Midbrain (tissue), 1 donor: ENCODE results near the gene JTB.

Experiments
- DNase-seq: peaks from one replicate; lab custom pipeline; 2025; lab: John Stamatoyannopoulos, UW

JTB gene

DNA sequence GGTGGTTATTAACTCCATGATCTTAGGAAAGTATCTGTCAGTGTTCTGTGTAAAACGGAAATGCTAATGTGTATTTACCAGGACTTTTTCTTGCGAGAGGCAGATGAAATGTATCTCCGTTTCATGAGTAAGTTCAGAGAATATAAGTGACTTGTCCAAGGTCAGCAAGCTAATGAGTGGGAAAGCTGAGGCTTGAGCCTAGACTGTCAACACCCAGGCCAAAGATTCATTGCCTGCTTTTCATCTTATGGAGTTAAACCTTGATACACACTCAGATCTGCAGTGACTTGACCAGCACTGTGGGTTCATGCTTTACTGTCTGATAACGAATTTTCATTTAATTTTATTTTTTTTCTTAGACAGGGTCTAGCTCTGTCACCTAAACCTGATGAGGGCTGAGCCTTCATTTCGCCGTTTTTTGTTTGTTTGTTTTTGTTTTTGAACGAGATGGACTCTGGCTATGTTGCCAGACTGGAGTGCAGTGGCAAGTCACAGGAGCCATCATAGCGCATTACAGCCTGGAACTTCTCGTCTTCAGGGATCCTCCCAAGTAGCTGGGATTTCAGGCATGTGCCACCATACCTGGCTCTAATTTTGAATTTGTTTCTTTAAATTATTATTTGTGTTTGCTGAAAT lies 918 bp upstream of the JTB start:
- DNase-seq = peak; percentile 24

DNA sequence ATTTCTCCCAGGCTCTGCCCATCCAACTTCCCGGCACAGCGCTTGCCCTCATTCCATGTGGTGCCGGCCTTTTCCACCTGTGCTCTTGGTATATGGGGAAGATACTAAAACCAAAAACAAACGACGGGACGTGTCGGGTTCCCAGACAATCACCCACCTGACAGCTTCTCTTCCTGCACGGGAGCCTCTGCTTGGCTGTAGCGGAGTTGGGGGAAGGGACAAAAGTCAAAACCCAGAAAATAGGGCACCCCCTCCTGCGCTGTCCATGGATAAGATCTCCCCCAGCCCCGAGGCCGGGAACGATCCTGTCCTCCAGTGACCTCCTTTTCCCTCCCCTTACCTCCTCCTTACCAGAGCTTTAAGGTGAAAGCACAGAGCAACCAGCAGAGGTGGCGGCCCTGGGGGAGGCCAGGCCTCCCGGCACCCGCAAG lies 640 bp downstream of the JTB start:
- no peak for DNase-seq

DNA sequence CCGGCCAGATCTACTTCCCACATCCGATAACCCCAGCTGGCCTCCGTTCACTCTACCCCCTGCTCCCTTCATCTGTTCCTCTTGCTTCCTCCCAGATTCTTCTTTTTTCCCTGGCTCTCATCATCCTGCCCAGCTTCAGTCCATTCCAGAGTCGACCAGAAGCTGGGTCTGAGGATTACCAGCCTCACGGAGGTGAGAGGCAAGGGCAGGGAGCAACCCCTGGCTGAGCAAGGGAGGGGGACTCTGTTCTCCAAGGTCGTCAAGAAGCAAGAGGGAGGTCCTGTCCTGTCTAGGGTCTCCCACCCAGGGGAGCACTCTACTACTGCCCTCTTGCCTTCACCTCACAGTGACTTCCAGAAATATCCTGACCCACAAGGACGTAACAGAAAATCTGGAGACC lies 3.9 kb downstream of the JTB start:
- DNase-seq = no peak

DNA sequence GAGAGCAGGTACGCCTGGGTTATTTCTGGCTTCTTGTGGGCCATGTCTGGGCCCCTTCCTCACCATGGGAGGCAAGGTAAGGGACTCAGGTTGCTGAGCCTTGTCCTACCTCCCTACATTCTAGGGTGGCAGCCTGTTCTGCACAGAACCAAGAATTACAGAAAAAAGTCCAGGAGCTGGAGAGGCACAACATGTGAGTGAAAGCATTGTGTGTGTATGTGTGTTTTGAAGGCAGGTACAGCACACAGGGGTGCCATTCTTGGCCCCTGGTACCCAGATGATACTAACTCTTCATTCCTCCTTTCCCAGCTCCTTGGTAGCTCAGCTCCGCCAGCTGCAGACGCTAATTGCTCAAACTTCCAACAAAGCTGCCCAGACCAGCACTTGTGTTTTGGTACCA lies 4.4 kb downstream of the JTB start:
- DNase-seq = no peak

DNA sequence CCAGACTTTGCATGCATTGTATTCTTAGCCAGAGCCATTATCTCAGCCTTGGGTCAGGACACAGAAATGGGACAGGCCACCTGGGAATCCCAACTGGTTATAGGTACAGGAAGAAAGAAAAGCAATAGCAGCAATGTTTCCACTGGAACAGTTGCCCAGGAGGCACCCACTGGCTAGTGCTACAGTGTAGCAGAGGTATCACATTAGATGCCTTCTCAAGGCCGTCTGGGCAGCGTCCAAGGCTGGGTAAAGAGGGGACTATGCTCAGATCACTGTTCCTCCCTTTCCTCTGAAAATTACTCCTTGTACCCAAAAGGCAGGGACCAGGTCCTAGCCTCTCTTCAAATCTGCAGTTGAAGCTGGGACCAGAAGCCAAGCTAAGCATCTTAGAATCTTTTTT lies 7.1 kb downstream of the JTB start:
- no peak for DNase-seq

DNA sequence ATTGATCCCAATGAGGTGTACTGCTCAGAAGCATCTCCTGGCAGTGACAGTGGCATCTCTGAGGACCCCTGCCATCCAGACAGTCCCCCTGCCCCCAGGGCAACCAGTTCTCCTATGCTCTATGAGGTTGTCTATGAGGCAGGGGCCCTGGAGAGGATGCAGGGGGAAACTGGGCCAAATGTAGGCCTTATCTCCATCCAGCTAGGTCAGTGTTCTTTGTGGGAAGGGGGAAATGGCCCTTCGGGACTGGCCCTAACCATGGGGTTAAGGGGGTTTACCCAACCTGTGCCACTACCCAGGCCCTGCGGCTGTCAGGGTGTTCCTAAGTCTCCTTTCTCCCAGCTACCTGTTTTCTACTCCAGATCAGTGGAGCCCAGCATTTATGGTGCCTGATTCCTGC lies 8.5 kb downstream of the JTB start:
- DNase-seq = no peak

DNA sequence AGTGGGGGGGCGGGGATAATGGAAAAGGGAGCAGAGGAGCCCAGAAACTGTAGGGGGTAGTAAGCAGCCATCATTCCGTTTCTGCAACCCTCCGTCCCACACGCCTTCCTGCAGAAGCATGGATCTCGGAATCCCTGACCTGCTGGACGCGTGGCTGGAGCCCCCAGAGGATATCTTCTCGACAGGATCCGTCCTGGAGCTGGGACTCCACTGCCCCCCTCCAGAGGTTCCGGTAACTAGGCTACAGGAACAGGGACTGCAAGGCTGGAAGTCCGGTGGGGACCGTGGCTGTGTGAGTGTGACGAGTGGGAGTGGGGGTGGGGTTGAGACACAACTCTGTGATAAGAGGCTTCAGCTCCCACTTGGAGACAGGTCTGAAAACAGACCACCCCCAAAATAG lies 9.1 kb downstream of the JTB start:
- no peak for DNase-seq

DNA sequence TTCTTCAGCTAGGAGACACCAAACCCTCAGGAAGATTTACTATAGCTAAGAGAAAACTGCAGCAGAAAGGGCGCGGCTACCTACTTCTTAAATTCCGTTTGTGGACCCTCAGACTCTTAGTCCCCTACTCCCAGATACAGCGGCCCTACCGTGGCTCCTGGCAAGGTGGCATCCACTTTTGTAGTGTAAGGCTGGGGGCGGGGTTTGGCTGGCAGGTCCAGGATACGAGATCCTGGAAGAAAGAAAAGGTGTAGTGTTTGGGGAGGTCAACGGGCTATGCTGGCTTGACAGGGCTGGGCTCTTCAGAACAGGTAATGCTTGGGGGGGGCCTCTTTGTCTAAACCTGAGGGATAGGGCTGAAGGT lies 9.5 kb downstream of the JTB start:
- no peak for DNase-seq

DNA sequence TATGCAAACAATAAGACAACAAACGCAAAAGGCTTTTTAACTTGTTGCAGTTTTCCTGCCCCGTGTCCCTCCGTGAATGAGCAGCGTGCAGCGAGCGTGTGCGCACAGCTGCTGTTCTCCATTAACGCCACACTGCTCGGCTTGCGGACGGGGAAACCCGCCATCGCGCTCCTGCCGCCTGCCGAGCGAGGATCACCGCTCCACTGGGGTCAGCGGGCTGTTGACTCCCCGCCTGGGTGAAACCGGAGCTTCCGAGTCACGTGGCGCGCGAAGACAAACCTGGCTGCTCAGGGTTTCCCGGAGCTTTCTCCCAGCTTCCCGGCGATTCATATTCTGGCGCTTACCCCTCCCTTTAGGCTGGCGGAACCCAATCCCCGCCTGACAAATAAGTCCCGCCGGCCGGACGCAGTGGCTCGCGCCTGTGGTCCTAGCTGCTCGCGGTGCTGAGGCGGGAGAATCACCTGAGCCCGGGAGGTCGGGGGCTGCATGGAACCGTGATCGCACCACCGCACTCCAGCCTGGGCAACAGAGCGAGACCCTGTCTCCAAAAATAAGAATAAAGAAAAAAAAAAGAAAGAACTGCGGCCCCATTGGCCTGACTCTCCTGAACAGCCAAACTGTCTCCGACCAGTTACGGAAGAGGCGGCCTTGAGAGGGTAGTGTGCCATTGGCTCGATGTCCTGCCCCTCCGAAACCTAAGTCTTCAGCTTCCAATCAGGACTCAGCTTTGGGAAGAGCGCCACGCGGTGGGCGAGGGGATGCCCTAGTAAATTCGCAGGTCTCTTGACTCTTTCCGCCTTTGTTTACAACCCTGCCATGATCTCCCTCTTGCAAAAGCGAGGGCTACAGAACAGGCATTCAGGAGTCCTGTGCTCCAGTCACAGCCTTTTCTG lies 10.1 kb downstream of the JTB start, which contains the start of gene CREB3L4:
TSS of gene CREB3L4 (plus strand) at position 796 of the 893 bp plus-strand sequence. CDS start 624 bp downstream, outside the sequence.
- peak; percentile 97 for DNase-seq

DNA sequence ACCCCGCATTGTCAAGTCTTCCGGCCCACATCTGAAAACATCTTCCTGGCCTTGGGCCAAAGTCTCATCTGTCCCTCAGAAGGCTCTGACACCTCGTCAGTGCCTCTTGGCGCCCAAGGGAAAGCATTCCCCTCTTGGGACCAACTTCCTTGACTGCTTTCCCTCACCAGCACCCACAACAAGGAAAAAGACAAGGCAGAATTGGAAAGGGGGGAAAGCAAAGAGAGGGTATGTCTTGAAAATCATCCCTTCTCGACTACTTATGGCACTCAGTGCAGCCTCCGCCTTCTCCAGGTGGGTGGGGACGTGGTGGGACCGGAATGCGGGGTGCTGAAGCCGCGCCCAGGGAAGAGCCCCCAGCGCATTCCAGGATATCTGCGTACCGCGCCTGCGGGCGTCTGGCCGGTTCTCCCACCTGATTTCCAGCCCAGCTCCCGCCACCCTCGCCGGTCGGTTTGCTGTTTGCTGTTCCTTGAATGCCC lies 13.6 kb downstream of the JTB start:
- peak; percentile 38 for DNase-seq

DNA sequence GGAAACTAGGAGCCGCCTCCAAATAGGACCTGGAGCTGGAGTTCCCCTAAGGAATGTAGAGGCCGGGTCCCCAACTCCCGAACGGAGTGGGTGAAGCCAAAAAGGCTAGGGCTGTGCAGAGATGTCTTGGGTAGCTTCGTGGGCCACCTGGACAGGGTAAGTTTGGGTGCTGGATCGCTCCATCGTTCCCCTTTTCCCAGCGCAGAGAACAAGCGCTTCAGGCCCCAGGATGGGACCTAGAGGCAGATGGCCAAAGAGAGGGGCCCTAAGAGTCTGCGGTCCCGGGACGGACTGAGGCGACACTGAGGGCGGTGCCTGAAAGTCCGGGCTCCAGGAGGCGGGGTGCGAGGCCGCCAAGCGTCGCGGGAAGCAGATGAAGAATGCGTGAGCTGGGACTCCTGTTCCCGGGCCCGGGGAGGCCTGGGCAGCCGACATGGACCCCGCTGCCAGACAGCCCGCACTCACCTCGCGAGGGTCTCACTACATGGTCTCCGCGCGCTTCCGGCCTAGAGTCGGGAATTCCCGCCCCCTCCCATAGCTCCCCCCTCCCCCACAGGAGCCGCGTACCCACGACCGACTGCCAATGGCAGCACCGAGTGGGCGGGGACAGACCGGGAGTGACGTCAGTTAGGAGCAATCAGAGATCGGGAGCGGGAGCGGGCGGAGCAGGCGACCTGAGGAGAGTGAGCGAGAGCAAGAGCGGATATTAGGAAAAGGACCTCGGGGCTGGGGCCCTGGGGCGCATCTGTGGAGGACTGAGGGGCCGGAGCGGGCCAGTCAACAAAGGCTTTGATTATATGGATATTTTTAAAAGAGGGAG lies 14.2 kb downstream of the JTB start, which contains the start of gene SLC39A1:
TSS of gene SLC39A1 (minus strand) at position 508 of the 820 bp plus-strand sequence. CDS start 822 bp downstream, outside the sequence.
- peak; percentile 97 for DNase-seq

DNA sequence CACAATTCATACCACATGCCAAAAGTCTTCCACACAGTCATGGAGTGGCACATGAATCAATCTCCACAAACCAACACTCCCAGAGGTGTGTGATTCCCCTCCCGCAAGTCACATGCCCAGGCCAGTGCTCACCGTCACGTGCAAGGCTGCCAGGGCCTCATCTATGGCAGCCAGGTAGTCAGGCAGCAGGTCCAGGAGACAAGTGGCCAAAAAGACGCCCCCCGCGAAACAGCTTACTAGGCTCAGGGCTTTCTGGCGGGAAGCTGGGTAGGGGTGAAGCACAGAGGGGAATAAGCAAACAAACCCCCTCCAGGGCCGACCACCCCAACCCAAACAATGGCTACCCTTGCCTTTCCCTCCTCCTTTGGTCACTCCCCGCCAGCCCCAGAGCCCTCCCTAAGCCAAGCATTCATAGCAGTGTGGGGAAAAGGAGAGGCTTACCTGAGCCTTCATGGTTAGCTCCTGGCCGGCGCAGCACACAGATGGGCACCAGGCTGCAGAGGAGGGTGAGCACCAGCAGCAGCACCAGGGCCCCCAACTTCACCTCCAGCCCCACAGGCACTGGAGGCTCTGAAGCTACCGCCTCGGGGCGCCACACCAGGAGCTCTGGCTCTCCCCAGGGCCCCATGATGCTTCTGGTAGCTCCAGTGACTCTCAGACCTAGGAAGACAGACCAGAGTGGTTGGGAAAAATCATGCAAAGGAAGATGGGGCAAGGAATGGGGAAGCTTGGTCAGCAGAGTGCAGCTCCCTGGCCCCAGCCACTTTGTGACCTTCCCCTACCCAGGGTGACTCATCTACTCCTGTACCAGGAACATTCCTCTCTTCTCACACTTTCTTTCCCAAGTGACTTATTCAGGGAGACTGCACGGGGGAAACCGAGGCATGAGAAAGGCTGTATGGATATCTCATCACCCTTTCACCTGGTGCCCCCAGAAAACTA lies 15.1 kb downstream of the JTB start:
- DNase-seq = no peak

DNA sequence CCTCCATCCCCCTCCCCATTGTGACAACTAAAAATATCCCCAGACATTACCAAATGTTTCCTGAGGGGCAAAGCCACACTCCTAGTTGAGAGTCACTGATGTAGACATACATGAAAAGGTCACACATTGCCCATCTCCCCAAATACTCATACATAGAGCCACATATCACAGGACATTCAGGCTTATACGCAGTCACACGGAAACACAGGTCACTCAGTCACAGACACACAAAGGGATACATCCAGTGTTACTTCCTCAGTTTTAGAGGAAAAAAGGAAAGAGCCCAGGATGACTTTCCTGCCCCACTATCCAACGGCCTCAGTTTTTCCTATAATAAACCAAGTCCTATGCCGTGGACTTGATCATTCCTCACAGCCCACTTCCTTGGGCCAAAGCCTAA lies 16.1 kb downstream of the JTB start:
- DNase-seq = no peak

DNA sequence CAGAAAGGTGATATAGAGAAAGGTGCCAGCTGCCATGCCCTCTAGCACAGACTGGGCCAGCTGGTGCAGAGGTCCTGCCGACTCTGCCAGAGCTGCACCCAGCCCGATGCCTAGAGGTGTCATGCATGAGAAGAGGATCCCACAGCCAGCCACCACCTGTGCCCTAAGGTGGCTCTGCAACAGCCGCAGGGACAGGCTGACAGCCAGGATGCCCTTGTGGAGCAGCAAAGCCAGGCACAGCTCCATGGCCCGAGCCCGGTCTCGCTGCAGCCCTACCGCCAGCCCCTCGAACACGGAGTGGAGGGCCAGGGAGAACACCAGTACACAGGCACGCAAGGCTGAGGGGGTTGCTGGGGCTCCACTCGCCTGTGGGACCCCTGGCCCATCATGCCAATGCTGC lies 17.3 kb downstream of the JTB start:
- no peak for DNase-seq

DNA sequence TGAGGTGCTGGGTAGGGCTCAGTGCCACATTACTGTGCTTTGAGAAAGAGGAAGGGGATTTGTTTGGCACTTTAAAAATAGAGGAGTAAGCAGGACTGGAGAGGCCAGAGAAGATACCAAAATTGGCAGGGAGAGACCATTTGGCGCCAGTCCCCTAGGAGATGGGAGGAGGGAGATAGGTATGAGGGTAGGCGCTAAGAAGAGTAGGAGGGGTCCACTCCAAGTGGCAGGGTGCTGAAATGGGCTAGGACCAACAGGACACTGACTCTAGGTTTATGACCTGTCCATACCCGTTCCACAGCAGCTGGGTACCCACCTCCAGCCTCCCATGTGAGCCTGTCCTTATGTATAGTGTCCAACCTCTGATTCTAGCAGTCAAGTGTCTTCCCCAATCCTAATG lies 18.0 kb downstream of the JTB start:
- no peak for DNase-seq

DNA sequence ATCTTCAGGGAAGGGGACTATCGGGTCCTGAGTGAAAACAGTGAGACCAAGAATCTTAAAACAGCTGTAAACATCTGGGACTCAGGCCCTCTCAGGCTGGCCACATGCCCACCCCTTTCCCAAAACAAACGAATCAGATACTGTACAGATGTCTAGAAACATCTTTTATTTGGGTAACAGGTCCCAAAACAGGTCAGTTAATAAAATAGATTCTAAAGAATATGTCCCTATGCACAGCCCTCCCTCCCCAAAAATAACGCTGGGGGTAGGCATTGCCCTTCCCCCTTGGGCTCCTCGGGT lies 18.6 kb downstream of the JTB start:
- DNase-seq = no peak

DNA sequence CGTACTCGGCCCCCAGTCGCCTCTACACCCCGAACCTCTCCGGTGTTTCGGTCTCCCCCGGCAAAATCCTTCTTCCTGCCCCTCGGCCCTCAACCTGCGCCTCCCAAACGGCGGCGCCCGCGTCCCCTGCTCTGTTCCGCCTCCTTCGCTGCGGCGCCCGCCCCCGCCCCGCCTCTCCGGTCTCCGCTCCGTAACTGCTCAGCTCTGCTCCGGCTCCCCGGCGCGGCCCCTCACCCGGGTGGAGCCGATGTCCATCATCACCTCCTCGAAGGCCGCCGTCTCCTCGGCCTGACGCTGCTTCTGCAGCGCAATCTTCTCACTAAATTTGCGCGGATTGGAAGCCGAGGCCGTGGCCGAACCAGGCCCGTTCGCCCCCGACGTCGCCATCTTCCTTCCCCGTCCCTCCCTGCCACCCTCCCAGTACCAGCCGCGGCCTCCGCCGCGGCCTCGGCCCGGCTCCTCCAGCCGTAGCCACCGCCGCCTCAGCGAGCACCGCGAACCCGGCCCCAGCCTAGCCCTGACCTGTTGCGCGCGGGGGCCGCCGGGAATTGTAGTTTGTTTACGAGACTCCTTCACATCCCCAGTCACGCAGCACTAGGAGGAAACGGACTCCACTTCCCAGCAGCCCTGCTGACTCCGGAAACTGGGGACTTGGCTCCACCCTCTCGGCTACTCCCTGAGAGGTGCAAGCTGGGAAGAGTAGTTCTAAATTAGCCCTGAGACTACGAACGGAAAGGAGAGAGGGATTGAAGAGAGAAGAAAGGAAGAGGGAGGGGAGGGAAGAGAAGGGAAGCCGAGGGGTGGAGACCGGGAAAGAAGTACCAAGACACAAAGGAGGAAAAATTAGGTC lies 19.1 kb downstream of the JTB start, which contains the start of gene CRTC2:
TSS of gene CRTC2 (minus strand) at position 502 of the 850 bp plus-strand sequence. CDS start at position 387, 115 bp downstream.
- peak; percentile 98 for DNase-seq

DNA sequence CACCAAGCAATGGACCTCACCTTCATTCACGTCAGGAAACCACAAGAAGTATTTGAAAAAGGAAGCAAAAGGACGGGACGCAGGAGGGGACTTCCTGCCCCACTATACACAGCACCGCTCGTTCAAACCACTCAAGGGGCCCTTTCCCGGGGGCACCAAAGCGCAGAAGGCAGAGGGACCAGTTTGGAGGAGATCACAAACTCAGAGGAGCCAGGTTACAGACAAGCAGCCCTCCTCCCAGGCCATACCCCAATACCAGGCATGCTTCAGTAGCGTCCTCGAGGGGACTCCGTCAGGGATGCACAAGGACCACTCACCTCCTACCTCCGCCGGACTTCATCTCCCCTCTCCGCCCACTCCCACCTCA lies 19.7 kb downstream of the JTB start:
- DNase-seq = no peak

DNA sequence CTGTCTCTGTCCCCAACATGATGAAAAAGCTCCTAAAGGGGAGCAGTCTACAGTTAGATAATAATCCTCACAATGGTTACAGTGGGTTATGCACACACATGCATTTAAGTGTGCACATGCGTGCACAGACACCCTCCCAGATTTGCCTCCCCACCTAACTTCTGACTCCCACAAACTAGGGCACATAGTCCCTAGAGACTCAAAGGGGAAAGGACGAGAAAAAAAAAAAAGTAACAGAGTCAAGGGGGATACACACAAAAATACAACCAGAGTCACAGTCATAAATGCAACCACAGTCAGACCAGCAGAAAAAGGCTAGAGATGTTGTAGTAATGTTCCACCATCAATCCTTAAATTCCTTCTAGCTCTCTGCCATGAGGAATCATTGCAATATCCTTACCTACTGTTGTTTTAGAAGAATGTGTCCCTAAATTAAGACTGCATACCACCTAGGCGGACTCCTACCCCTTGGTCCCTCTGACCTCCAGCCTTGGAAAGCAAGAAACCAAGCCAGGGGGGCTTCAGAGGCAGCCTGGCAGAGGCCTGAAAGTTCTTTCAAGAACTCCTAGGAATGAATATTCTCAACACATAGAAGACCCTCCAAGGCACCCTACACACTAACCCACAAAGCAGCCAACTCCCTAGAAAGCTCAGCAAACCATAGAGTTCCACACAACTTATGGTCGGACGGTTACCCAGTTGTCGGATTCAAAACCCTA lies 20.3 kb downstream of the JTB start:
- no peak for DNase-seq

DNA sequence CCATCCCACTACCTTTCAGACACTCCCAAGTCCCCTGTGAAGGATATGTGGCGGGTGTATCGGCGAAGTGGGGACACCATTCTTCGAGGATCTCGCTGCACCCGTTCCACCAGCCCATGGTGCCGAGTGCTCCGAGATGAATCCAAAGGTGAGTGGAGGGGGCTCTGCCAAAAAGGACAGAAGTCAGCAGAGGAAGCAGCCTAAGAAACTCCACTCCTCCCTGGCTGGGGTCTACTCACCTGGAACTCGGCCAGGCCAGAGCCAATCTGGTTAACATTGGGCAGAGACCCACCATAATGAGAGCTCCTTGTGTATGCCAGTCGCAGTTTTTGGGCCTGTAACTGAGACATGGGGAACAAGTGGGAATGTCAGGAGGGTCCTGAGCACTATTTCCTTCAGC lies 22.6 kb downstream of the JTB start:
- no peak for DNase-seq
